Measurements from ENCODE around the gene HDAC8.
A peak's percentile ranks its signal among the peaks of the same experiment; 100 is the strongest.
"Not testable (repeated sequence)": the region's sequence is repeated elsewhere in the genome, so short reads cannot be mapped to it uniquely, and the experiment has no call there.

HDAC8 gene

GRCh38 chrX:72460715-72461114 lies 111.9 kb downstream of the HDAC8 start:
- no peak for DNase-seq (ENCODE audit: low spot score)

GRCh38 chrX:72449034-72449433 lies 123.6 kb downstream of the HDAC8 start:
- DNase-seq (ENCODE audit: low spot score) = not testable (repeated sequence)

- not testable (repeated sequence) for DNase-seq (ENCODE audit: low spot score)
These were observed 131.9 kb downstream of the HDAC8 start for GRCh38 chrX:72440764-72441163.

- no peak for DNase-seq (ENCODE audit: low spot score)
These were observed 136.6 kb downstream of the HDAC8 start for GRCh38 chrX:72436010-72436409.

- DNase-seq (ENCODE audit: low spot score) = no peak
These were observed 142.2 kb downstream of the HDAC8 start for GRCh38 chrX:72430405-72430968.

- DNase-seq (ENCODE audit: low spot score) = no peak
These were observed 150.8 kb downstream of the HDAC8 start for GRCh38 chrX:72421797-72422196.

GRCh38 chrX:72409993-72410392 lies 162.7 kb downstream of the HDAC8 start:
- DNase-seq (ENCODE audit: low spot score) = peak; percentile 4

- no peak for DNase-seq (ENCODE audit: low spot score)
These were observed 163.8 kb downstream of the HDAC8 start for GRCh38 chrX:72408885-72409284.

- DNase-seq (ENCODE audit: low spot score) = not testable (repeated sequence)
These were observed 167.5 kb downstream of the HDAC8 start for GRCh38 chrX:72405136-72405535.

- no peak for DNase-seq (ENCODE audit: low spot score)
These were observed 170.0 kb downstream of the HDAC8 start for GRCh38 chrX:72402614-72403013.

- no peak for DNase-seq (ENCODE audit: low spot score)
These were observed 172.8 kb downstream of the HDAC8 start for GRCh38 chrX:72399816-72400215.

- DNase-seq (ENCODE audit: low spot score) = no peak
These were observed 176.5 kb downstream of the HDAC8 start for GRCh38 chrX:72396117-72396516.

- DNase-seq (ENCODE audit: low spot score) = no peak
These were observed 177.4 kb downstream of the HDAC8 start for GRCh38 chrX:72395237-72395636.

GRCh38 chrX:72394518-72395170 lies 178.0 kb downstream of the HDAC8 start:
- DNase-seq (ENCODE audit: low spot score) = no peak

- DNase-seq (ENCODE audit: low spot score) = no peak
These were observed 178.7 kb downstream of the HDAC8 start for GRCh38 chrX:72393836-72394517.

- no peak for DNase-seq (ENCODE audit: low spot score)
These were observed 179.5 kb downstream of the HDAC8 start for GRCh38 chrX:72392816-72393800.

GRCh38 chrX:72392042-72392441 lies 180.6 kb downstream of the HDAC8 start:
- DNase-seq (ENCODE audit: low spot score) = no peak

- no peak for DNase-seq (ENCODE audit: low spot score)
These were observed 185.4 kb downstream of the HDAC8 start for GRCh38 chrX:72387247-72387646.

GRCh38 chrX:72382202-72382595 lies 190.4 kb downstream of the HDAC8 start:
- DNase-seq (ENCODE audit: low spot score) = no peak

- no peak for DNase-seq (ENCODE audit: low spot score)
These were observed 191.0 kb downstream of the HDAC8 start for GRCh38 chrX:72381439-72382201.

- DNase-seq (ENCODE audit: low spot score) = no peak
These were observed 196.5 kb downstream of the HDAC8 start for GRCh38 chrX:72376124-72376523.

GRCh38 chrX:72373136-72373535 lies 199.5 kb downstream of the HDAC8 start:
- DNase-seq (ENCODE audit: low spot score) = no peak

Data from kidney capillary endothelial cell (primary cell).